AG08395 (cell line): ENCODE measurements around the gene GRIK1.
A peak's percentile ranks its signal among the peaks of the same experiment; 100 is the strongest.

Experiments
- DNase-seq: peaks from one replicate; pipeline ENCODE4 v3.0.0; 2012; ENCODE audit warnings: mixed read lengths, low spot score

Gene GRIK1

GRCh38 chr21:29909571-29909970 is 30.2 kb downstream of the GRIK1 start:
- no peak for DNase-seq

GRCh38 chr21:29904359-29905282 is 35.2 kb downstream of the GRIK1 start:
- DNase-seq: no peak

GRCh38 chr21:29896884-29897283 is 42.9 kb downstream of the GRIK1 start:
- DNase-seq: no peak

- DNase-seq: no peak
Measured at GRCh38 chr21:29893687-29894086, 46.1 kb downstream of the GRIK1 start.

- DNase-seq: no peak
Measured at GRCh38 chr21:29892379-29892778, 47.4 kb downstream of the GRIK1 start.

- no peak for DNase-seq
Measured at GRCh38 chr21:29888437-29888836, 51.4 kb downstream of the GRIK1 start.

GRCh38 chr21:29887313-29888009 is 52.3 kb downstream of the GRIK1 start:
- no peak for DNase-seq

GRCh38 chr21:29885491-29885890 is 54.3 kb downstream of the GRIK1 start:
- no peak for DNase-seq

GRCh38 chr21:29875873-29876272 is 63.9 kb downstream of the GRIK1 start:
- DNase-seq: no peak

- no peak for DNase-seq
Measured at GRCh38 chr21:29875036-29875716, 64.6 kb downstream of the GRIK1 start.

- DNase-seq: no peak
Measured at GRCh38 chr21:29873908-29874307, 65.9 kb downstream of the GRIK1 start.

- DNase-seq: no peak
Measured at GRCh38 chr21:29870814-29871213, 69.0 kb downstream of the GRIK1 start.

GRCh38 chr21:29867796-29868195 is 72.0 kb downstream of the GRIK1 start:
- no peak for DNase-seq

- no peak for DNase-seq
Measured at GRCh38 chr21:29860346-29860745, 79.5 kb downstream of the GRIK1 start.

GRCh38 chr21:29857150-29857549 is 82.6 kb downstream of the GRIK1 start:
- DNase-seq: no peak

GRCh38 chr21:29854795-29855194 is 85.0 kb downstream of the GRIK1 start:
- no peak for DNase-seq

GRCh38 chr21:29851611-29852010 is 88.2 kb downstream of the GRIK1 start:
- DNase-seq: no peak

- DNase-seq: peak; percentile 74
Measured at GRCh38 chr21:29849735-29850176, 90.0 kb downstream of the GRIK1 start.

- DNase-seq: no peak
Measured at GRCh38 chr21:29843804-29844203, 96.0 kb downstream of the GRIK1 start.

- no peak for DNase-seq
Measured at GRCh38 chr21:29834617-29835016, 105.2 kb downstream of the GRIK1 start.

- no peak for DNase-seq
Measured at GRCh38 chr21:29832217-29832616, 107.6 kb downstream of the GRIK1 start.

- DNase-seq: no peak
Measured at GRCh38 chr21:29829564-29830275, 110.1 kb downstream of the GRIK1 start.
